GM23338 (cell line): Measurements from ENCODE around the gene SYP. TPM values are rescaled to one million over a fixed set of nuclear protein-coding genes. Genes with fewer than 3 reads are reported as not detected.
A peak's percentile ranks its signal among the peaks of the same experiment; 100 is the strongest.

Experiments
- ATAC-seq: fragments of 200-7000 bp; cut with Tn5 transposase; 3 replicates; pipeline ENCODE4 v1.9.1; 2020
- DNase-seq: peaks from one replicate; pipeline ENCODE4 v3.0.0-alpha.2; 2015; ENCODE audit warnings: low spot score
- H2AFZ ChIP-seq: fragments of 200-600 bp; sonication (generic); 2 replicates; pipeline ENCODE4 v1.8.0; 2016; ENCODE audit warnings: antibody characterized with exemption, mild to moderate bottlenecking, moderate library complexity
- H3F3A ChIP-seq: fragments of 200-600 bp; sonication (generic); replicated peaks from 2 replicates; pipeline ENCODE4 v1.8.0; 2017; ENCODE audit warnings: antibody characterized with exemption, mixed run types, low read depth
- H3K27ac ChIP-seq: fragments of 200-600 bp; sonication (generic); 2 replicates; pipeline ENCODE4 v1.6.1; 2016; ENCODE audit warnings: low read depth
- H3K27me3 ChIP-seq: fragments of 200-600 bp; sonication (generic); 2 replicates; pipeline ENCODE4 v1.8.0; 2016; ENCODE audit warnings: mild to moderate bottlenecking, mixed run types, moderate library complexity; ENCODE audit not compliant: insufficient read depth
- H3K36me3 ChIP-seq: fragments of 200-600 bp; sonication (generic); 2 replicates; pipeline ENCODE4 v1.8.0; 2016; ENCODE audit warnings: mild to moderate bottlenecking; ENCODE audit not compliant: insufficient read depth
- H3K4me1 ChIP-seq: fragments of 200-600 bp; sonication (generic); 2 replicates; pipeline ENCODE4 v1.8.0; 2016; ENCODE audit warnings: mild to moderate bottlenecking, moderate library complexity; ENCODE audit not compliant: insufficient read depth
- H3K4me2 ChIP-seq: fragments of 200-600 bp; sonication (generic); 2 replicates; pipeline ENCODE4 v1.7.1; 2017; ENCODE audit warnings: mixed run types
- H3K4me3 ChIP-seq: fragments of 200-600 bp; sonication (generic); 2 replicates; pipeline ENCODE4 v1.6.1; 2016; ENCODE audit warnings: mixed run types
- H3K79me2 ChIP-seq: fragments of 200-600 bp; sonication (generic); replicated peaks from 2 replicates; pipeline ENCODE4 v1.8.0; 2017; ENCODE audit warnings: mild to moderate bottlenecking; ENCODE audit not compliant: insufficient read depth
- H3K9me2 ChIP-seq: fragments of 200-600 bp; sonication (generic); 2 replicates; pipeline ENCODE4 v1.8.0; 2017; ENCODE audit not compliant: insufficient read depth
- H4K20me1 ChIP-seq: fragments of 200-600 bp; sonication (generic); replicated peaks from 2 replicates; pipeline ENCODE4 v1.8.0; 2017; ENCODE audit warnings: mild to moderate bottlenecking; ENCODE audit not compliant: insufficient read depth
- H3K27ac Mint-ChIP-seq: 2 replicates; pipeline ENCODE4 v1.8.0; 2020; ENCODE audit warnings: inconsistent platforms, mild to moderate bottlenecking, moderate library complexity, mixed read lengths
- H3K27me3 Mint-ChIP-seq: 3 replicates; pipeline ENCODE4 v1.8.0; 2022; ENCODE audit warnings: low read depth, mild to moderate bottlenecking, moderate library complexity, mixed read lengths, inconsistent platforms; ENCODE audit not compliant: insufficient read depth, poor library complexity
- H3K36me3 Mint-ChIP-seq: 3 replicates; pipeline ENCODE4 v1.8.0; 2021; ENCODE audit warnings: low read depth, mild to moderate bottlenecking, inconsistent platforms, moderate library complexity, mixed read lengths
- H3K4me1 Mint-ChIP-seq: 3 replicates; pipeline ENCODE4 v1.8.0; 2020; ENCODE audit warnings: mild to moderate bottlenecking, inconsistent platforms, mixed read lengths
- H3K4me3 Mint-ChIP-seq: 3 replicates; pipeline ENCODE4 v1.8.0; 2021; ENCODE audit warnings: moderate library complexity, mild to moderate bottlenecking, inconsistent platforms, mixed read lengths
- H3K9me3 Mint-ChIP-seq: 3 replicates; pipeline ENCODE4 v1.8.0; 2020; ENCODE audit warnings: moderate library complexity, mild to moderate bottlenecking, inconsistent platforms, mixed read lengths
- CREB1 ChIP-seq: fragments of 250-450 bp; sonication (Bioruptor Pico); IDR thresholded peaks from 2 replicates; pipeline ENCODE4 v1.5.0; 2020; ENCODE audit warnings: low read depth, mild to moderate bottlenecking, moderate library complexity
- CTCF ChIP-seq, 2 experiments: fragments of 200-600 bp in 1 of 2; sonication (generic) in 1 of 2; conservative IDR thresholded peaks; 2 replicates each; pipeline versions ENCODE4 v1.5.1 to v1.6.1; 2016 to 2017; ENCODE audit warnings: antibody characterized with exemption in 2 of 2, low read depth in 2 of 2, mild to moderate bottlenecking in 2 of 2, moderate library complexity in 1 of 2
- EZH2 ChIP-seq: fragments of 200-600 bp; sonication (generic); IDR thresholded peaks from one replicate; pipeline ENCODE4 v1.8.0; 2017; ENCODE audit warnings: antibody characterized with exemption, mild to moderate bottlenecking, low read depth; ENCODE audit not compliant: unreplicated experiment
- JUNB ChIP-seq: IDR thresholded peaks from one replicate; pipeline ENCODE4 v1.6.1; 2016; ENCODE audit warnings: antibody characterized with exemption; ENCODE audit not compliant: unreplicated experiment
- ZNF462 ChIP-seq: fragments of 250-450 bp; sonication (Bioruptor Pico); IDR thresholded peaks from 2 replicates; pipeline ENCODE4 v1.5.0; 2020; ENCODE audit warnings: mild to moderate bottlenecking, moderate library complexity
- polyA plus RNA-seq: library from polyadenylated mRNA; unstranded; fragments of >200 nt; fragmentation: Nextera tagmentation; extraction: Ambion mirVana; gene quantifications from 2 replicates; pipeline ENCODE4 v1.2.1, GENCODE V29; 2016
- total RNA-seq: library from RNA; depleted of rRNA; stranded (reverse); fragments of >200 nt; shearing (Covaris generic); gene quantifications from 2 replicates; pipeline ENCODE4 v1.2.3, GENCODE V29; 2014

SYP gene
- total and polyA plus RNA-seq, 2 experiments from 2014 or later, result 3.7 to 9.1 TPM

DNA sequence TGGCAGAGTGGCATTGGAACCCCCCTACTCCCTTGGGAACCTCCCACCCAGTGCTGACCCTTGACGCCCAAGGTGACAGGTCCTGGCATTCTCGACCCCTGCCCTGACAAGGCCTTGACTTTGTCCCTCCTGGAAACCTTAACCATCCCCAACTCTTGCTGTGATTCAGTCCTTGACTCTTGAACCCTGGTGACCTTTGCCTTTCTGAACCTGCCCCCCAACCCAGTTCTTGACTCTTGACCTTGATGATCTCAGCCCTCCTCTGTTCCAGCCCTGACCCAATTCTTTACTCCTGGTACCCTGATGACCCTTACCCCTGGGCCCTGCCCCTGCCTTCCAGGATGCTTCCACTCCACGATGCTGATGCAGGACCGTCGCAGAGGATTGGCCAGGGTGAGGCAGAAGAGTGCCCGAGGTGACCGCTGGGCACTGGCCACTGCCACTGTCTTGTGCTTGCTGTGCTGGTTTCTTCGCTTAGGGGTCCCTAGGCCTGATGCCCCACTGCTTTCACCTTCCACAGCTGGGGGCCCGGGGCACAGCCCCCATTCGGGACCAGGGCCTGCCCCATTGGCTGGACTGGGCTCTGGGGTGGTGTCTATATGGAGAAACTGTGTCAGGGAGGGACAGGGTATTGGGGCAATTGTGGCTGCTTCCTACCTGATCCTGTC, 31.5 kb upstream of the SYP start:
- Histone ChIP-seq H3K9me2 (no peaks in the 10 kb centered on the region), H3F3A (no peaks in the 10 kb centered on the region), H3K4me1 (no peaks in the 10 kb centered on the region), H3K4me2 (0 out of 2 replicates have a peak overlapping the region, but pooled peaks have one; percentile 81), H3K36me3 (no peaks in the 10 kb centered on the region), H3K79me2 (no peaks in the 10 kb centered on the region), H3K27me3 (no peaks in the 10 kb centered on the region), H3K27ac (no peak overlapping the region), H2AFZ (no peak overlapping the region), H4K20me1 (no peaks in the 10 kb centered on the region), H3K4me3 (no peak overlapping the region)
- TF ChIP-seq CREB1 (CRISPR knock-in tag) (no peak), CTCF (conservative IDR thresholded peaks at IDR 0.05; ENCODE audit: low read depth in 2 of 2) (no peak), ZNF462 (CRISPR knock-in tag) (no peak), EZH2 (no peak), JUNB (no peak)
- Mint-ChIP-seq H3K36me3 (no peaks in the 10 kb centered on the region; the same call in 2 of the 3 replicates), H3K9me3 (no peaks in the 10 kb centered on the region), H3K27ac (no peak overlapping the region; the same call in 1 of the 2 replicates), H3K27me3 (peaks cover 9% of the 10 kb centered on the region), H3K4me1 (peaks cover 8% of the 10 kb centered on the region; the same call in 2 of the 3 replicates), H3K4me3 (peak overlapping the region; percentile 79)
- no peak for ATAC-seq
- no peak for DNase-seq
